Panc1 (cell line): ENCODE measurements around the gene MRPL41. TPM values are rescaled to one million over a fixed set of nuclear protein-coding genes. Genes with fewer than 3 reads are reported as not detected.
A peak's percentile ranks its signal among the peaks of the same experiment; 100 is the strongest.

Experiments
- ATAC-seq: fragments of 200-7000 bp; cut with Tn5 transposase; 2 replicates; pipeline ENCODE4 v1.9.1; 2020; ENCODE audit warnings: mild to moderate bottlenecking, moderate library complexity
- BruUV-seq: library from RNA; stranded (reverse); fragments of 400-500 nt; replicated peaks from 2 replicates; lab custom pipeline; 2021; lab: Mats Ljungman, UMichigan
- CTCF ChIA-PET: fragments of 300-600 bp; sonication (Branson Sonifier 250); formaldehyde crosslinking; loops from one replicate; lab custom pipeline; 2022; ENCODE audit warnings: antibody characterized with exemption; lab: Charles Lee
- POLR2A ChIA-PET: fragments of 300-600 bp; sonication (Branson Sonifier 250); formaldehyde crosslinking; loops from one replicate; lab custom pipeline; 2022; ENCODE audit warnings: antibody characterized with exemption; lab: Charles Lee
- DNase-seq: peaks from one replicate; pipeline ENCODE4 v3.0.0-alpha.2; 2010; ENCODE audit warnings: low read depth, low spot score
- H3K27ac ChIP-seq: 2 replicates; pipeline ENCODE4 v1.5.1; 2011; ENCODE audit warnings: mild to moderate bottlenecking, low read length, inconsistent platforms
- H3K27me3 ChIP-seq: fragments of 200-500 bp; sonication (Bioruptor generic); 2 replicates; pipeline ENCODE4 v1.6.0; 2014; ENCODE audit warnings: low read length, inconsistent platforms; ENCODE audit not compliant: control insufficient read depth, insufficient read depth
- H3K36me3 ChIP-seq: fragments of 200-500 bp; sonication (Bioruptor generic); 2 replicates; pipeline ENCODE4 v1.5.1; 2014; ENCODE audit warnings: inconsistent platforms, mild to moderate bottlenecking, low read length, moderate library complexity; ENCODE audit not compliant: control insufficient read depth, insufficient read depth
- H3K4me1 ChIP-seq: 2 replicates; pipeline ENCODE4 v1.5.1; 2011; ENCODE audit warnings: inconsistent platforms, mild to moderate bottlenecking, low read length, moderate library complexity; ENCODE audit not compliant: control insufficient read depth, insufficient read depth
- H3K4me3 ChIP-seq, 2 experiments: 2 replicates each; pipeline ENCODE4 v1.5.1; 2011 to 2012; ENCODE audit warnings: low read depth in 2 of 2, low read length in 2 of 2, mild to moderate bottlenecking in 2 of 2, inconsistent platforms in 1 of 2, moderate library complexity in 1 of 2
- H3K9me3 ChIP-seq: fragments of 200-500 bp; sonication (Bioruptor generic); 2 replicates; pipeline ENCODE4 v1.5.1; 2014; ENCODE audit warnings: low read depth, mild to moderate bottlenecking, inconsistent platforms, low read length, moderate library complexity; ENCODE audit not compliant: control insufficient read depth, insufficient read depth
- POLR2AphosphoS5 ChIP-seq: IDR thresholded peaks from 2 replicates; pipeline ENCODE4 v1.6.1; 2012; ENCODE audit warnings: mild to moderate bottlenecking, low read depth, low read length, moderate library complexity
- SIN3A ChIP-seq: IDR thresholded peaks from 2 replicates; pipeline ENCODE4 v1.6.1; 2012; ENCODE audit warnings: low read depth, mild to moderate bottlenecking, low read length, moderate library complexity, borderline replicate concordance; ENCODE audit not compliant: insufficient read depth
- TCF7L2 ChIP-seq: IDR thresholded peaks from 2 replicates; pipeline ENCODE4 v1.6.1; 2011; ENCODE audit warnings: mild to moderate bottlenecking, low read depth, low read length, inconsistent platforms
- in situ Hi-C: cut with HindIII; loops from 2 replicates; pipeline ENCODE4 v1.10.0; 2016; ENCODE audit warnings: low sequenced_read_pairs, low pct_unique_long_range_greater_than_20kb
- intact Hi-C: fragments of 100-400 bp; cut with micrococcal nuclease; formaldehyde crosslinking; loops from one replicate; pipeline ENCODE4 v1.10.0; 2022; ENCODE audit not compliant: unreplicated experiment
- total RNA-seq: library from RNA; stranded (reverse); gene quantifications from one replicate; pipeline ENCODE4 v1.2.1, GENCODE V29; 2021; ENCODE audit not compliant: unreplicated experiment
- TF ChIP-seq, protein P1 (sequence below): fragments of 450-650 bp; IDR thresholded peaks from 2 replicates; pipeline ENCODE4 v1.5.1; 2017; ENCODE audit warnings: mild to moderate bottlenecking
- TF ChIP-seq, protein P2 (sequence below), 2 experiments: IDR thresholded peaks; 2 replicates each; pipeline ENCODE4 v1.6.1; 2011 to 2012; ENCODE audit warnings: low read depth in 2 of 2, control low read depth in 1 of 2, low read length in 1 of 2, mild to moderate bottlenecking in 1 of 2, moderate library complexity in 1 of 2; ENCODE audit not compliant: insufficient read depth in 1 of 2

The MRPL41 gene
- total RNA-seq, 1 experiment from 2014 or later, result 86.4 TPM

DNA sequence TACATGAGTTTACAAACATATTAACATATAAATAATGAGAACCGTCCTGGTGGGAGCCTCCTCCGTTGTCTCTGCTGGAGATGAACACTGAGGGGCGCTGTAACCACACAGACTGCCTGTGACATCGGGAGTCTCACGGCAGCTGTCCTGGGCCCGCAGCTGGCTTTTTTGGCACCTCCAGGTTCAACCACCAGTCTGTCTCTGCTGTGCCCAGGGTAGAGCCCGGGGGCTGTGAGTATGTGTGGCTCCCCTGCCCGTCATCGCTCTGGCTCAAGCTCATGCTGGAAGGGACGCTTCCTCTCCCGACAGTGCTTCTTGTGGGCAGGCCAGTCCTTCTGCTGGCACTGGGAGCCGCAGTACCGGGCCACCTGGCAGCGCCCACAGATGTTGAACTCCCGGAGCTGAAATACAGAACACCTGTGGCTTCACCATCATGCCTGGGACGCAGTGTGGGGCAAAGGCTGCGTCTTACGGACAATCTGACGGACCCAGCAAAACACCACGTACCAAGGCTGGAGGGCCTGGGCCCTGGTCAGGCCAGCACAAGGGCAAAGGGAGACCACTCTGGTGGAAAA, 30.7 kb downstream of the MRPL41 start:
- H3K9me3 ChIP-seq, result no peaks in the 10 kb centered on the region
- H3K4me3 ChIP-seq, result no peak overlapping the region
- in situ Hi-C loops (no loop called here), intact Hi-C loops (no loop called here)
- no peak for DNase-seq
- no peaks in the 10 kb centered on the region for H3K27me3 ChIP-seq
- H3K36me3 ChIP-seq, result no peaks in the 10 kb centered on the region; the same call in 1 of the 2 replicates
- no peak for TF ChIP-seq SIN3A
- TF ChIP-seq POLR2AphosphoS5, result no peak
- no peak for TF ChIP-seq TCF7L2
- TF ChIP-seq, protein P1, sequence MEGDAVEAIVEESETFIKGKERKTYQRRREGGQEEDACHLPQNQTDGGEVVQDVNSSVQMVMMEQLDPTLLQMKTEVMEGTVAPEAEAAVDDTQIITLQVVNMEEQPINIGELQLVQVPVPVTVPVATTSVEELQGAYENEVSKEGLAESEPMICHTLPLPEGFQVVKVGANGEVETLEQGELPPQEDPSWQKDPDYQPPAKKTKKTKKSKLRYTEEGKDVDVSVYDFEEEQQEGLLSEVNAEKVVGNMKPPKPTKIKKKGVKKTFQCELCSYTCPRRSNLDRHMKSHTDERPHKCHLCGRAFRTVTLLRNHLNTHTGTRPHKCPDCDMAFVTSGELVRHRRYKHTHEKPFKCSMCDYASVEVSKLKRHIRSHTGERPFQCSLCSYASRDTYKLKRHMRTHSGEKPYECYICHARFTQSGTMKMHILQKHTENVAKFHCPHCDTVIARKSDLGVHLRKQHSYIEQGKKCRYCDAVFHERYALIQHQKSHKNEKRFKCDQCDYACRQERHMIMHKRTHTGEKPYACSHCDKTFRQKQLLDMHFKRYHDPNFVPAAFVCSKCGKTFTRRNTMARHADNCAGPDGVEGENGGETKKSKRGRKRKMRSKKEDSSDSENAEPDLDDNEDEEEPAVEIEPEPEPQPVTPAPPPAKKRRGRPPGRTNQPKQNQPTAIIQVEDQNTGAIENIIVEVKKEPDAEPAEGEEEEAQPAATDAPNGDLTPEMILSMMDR, result peak; percentile 69; the same call in 1 of the 2 replicates
- TF ChIP-seq, protein P2, sequence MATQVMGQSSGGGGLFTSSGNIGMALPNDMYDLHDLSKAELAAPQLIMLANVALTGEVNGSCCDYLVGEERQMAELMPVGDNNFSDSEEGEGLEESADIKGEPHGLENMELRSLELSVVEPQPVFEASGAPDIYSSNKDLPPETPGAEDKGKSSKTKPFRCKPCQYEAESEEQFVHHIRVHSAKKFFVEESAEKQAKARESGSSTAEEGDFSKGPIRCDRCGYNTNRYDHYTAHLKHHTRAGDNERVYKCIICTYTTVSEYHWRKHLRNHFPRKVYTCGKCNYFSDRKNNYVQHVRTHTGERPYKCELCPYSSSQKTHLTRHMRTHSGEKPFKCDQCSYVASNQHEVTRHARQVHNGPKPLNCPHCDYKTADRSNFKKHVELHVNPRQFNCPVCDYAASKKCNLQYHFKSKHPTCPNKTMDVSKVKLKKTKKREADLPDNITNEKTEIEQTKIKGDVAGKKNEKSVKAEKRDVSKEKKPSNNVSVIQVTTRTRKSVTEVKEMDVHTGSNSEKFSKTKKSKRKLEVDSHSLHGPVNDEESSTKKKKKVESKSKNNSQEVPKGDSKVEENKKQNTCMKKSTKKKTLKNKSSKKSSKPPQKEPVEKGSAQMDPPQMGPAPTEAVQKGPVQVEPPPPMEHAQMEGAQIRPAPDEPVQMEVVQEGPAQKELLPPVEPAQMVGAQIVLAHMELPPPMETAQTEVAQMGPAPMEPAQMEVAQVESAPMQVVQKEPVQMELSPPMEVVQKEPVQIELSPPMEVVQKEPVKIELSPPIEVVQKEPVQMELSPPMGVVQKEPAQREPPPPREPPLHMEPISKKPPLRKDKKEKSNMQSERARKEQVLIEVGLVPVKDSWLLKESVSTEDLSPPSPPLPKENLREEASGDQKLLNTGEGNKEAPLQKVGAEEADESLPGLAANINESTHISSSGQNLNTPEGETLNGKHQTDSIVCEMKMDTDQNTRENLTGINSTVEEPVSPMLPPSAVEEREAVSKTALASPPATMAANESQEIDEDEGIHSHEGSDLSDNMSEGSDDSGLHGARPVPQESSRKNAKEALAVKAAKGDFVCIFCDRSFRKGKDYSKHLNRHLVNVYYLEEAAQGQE (IDR thresholded peaks at IDR 0.05; ENCODE audit: insufficient read depth in 1 of 2, low read depth in 2 of 2, low read length in 1 of 2), result no peak
- CTCF ChIA-PET, result interaction anchor here (1.1 kb wide), 1 partner anchor 25 kb away, joined by 3 read pairs; no protein-coding TSS in a partner anchor
- no TSS peak for BruUV-seq
- H3K27ac ChIP-seq, result no peak overlapping the region
- ATAC-seq, result no peak
- peaks cover under 1% of the 10 kb centered on the region; the same call in 1 of the 2 replicates for H3K4me1 ChIP-seq
- POLR2A ChIA-PET, result no interaction called here

GRCh38 chr9:137583347-137583746, 31.7 kb downstream of the MRPL41 start:
- Histone ChIP-seq H3K4me1 (no peaks in the 10 kb centered on the region), H3K9me3 (no peaks in the 10 kb centered on the region), H3K36me3 (no peaks in the 10 kb centered on the region), H3K27ac (no peak overlapping the region), H3K4me3 (no peak overlapping the region), H3K27me3 (no peaks in the 10 kb centered on the region)
- ChIA-PET POLR2A (interaction anchor here (0.5 to 0.6 kb wide), 2 partner anchors 35 to 109 kb away, joined by 7 to 11 read pairs; partner anchors contain the start of gene EHMT1), CTCF (no interaction called here)
- BruUV-seq, result no TSS peak
- ATAC-seq (no peak), DNase-seq (no peak)
- in situ Hi-C loops, result no loop called here
- TF ChIP-seq TCF7L2, result no peak
- TF ChIP-seq, protein P1, result no peak
- no peak for TF ChIP-seq POLR2AphosphoS5
- TF ChIP-seq, protein P2 (IDR thresholded peaks at IDR 0.05; ENCODE audit: insufficient read depth in 1 of 2, low read depth in 2 of 2, low read length in 1 of 2), result no peak
- no peak for TF ChIP-seq SIN3A
- intact Hi-C loops, result no loop called here
